Activated naive CD4-positive, alpha-beta T cell treated with anti-CD3 and anti-CD28 coated beads, Interleukin-2, amount 50 U/mL, for 16 hours (primary cell): ENCODE data around the gene CDC42.

Experiments used
- DNase-seq: peaks from one replicate; pipeline ENCODE4 v3.0.0-alpha.2; 2020

The CDC42 gene

DNA sequence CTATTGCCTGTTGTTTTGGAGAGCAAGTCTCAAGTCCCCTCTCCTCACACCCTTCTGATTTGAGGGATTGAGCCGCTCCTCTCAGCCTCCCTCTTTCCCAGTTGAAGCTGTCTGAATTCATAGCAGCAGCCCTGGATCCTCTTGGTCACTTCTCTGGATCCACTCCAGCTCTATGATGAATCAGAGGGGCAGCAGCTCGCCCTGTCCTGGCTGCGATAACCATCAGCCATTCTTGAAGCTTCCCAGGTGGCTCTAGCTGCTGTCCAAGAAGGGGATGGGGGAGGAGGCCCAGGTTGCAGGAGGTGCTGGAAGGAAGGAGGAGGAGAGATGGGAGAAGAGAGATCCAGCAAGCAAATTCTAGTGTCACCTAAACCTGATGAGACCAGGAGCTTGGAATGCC is 59.1 kb downstream of the CDC42 start:
- no peak for DNase-seq

DNA sequence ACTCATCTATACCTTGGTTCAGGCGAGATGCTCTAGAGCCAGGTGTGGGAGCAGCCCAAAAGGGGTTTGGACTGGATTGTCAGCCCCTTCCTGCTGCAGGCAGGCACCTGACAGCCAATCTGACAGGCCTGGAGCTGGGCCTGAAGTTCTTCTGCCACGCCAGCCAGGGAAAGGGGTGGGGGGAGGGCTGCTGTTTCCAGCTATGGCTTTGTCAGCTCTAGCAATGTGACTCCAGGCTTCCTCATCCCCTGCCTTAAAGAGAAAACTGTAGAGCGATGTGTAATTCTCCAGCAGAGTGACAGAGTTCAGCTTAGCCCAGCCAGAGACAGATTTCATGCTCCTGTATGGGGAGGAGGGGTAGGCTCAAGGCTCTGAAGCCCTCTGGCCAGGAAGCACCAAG is 60.0 kb downstream of the CDC42 start:
- no peak for DNase-seq

DNA sequence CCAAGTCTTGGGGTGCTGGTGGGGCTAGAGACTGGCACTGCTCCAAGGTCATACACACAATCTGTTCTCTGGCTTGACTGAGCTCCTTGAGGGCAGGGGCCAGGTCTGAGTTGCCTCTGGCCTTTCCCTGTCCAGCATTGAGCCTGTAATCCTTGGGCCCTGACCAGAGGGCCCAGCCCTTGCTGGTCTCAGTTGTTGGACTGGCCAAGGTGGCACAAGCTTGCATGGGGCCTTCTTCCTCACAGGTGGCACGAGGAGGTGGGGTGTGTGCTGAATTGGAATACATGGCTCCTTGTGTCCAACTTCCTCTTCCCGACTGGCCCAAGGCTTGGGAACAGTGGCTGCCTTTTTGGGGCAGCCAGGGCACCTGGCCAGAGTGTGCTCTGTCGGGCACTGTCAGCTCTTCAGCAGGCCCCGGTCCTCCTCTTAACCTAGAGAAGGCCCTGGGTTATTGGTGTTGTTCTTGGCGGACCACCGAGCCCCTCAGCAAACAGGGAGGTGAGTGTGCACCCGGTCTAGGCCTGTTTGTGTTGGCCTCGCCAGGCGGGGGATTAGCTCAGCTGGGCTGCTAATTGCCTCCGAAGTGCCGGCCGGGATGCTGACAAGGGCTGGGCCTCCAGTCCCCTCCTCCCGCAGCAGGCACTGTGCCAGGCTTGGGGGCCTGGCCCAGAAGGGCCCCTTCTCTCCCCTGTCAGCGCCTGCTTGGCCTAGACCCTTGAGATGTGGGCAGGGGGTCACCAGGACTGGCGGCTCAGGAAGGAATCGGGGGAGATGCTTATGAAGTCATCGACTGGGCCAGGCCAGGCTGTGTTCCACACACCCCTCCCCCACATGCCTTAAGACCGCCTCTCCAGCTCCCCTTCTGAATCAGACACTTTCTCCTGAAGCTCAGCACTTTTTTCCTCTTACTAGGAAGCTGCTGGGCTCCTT is 61.8 kb downstream of the CDC42 start:
- no peak for DNase-seq

DNA sequence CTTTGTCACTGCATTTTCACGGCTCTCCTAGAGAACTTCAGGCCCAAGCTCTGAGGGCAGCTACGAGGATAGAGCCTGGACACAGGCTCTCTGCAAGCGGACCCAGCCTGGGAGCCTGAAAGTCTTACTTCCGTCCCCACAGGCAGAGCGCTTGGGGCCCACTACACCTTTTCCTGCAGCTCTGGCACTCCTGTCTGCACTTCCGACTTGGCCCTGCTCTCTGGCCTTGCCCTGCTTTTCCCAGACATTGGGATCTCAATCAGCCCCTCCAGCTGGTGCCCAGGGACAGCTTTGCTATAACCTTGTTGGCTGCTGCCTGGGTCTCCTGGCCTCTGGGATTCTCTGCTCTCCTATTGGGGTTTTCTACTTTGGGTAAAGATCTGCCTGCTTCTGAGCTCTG is 62.8 kb downstream of the CDC42 start:
- DNase-seq: no peak

DNA sequence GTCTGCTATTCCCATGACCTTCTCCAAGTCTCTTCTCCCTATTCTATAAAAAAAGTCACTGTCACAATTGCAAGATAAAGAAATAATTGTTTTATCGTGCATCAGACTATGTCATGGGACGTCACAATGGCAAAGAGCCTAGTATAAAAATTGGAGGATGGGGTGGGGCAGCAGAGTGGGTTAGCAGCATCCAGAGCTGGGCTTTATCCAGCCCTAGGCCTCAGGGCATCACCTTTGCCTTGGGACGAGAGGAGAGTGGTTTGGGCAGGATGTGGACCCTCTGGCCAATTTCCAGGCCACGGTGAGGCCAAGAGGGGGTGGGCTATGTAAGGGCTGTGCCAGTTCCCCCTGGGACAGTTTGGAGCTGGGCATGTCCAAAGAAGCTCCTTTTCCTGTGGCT is 64.7 kb downstream of the CDC42 start:
- no peak for DNase-seq

DNA sequence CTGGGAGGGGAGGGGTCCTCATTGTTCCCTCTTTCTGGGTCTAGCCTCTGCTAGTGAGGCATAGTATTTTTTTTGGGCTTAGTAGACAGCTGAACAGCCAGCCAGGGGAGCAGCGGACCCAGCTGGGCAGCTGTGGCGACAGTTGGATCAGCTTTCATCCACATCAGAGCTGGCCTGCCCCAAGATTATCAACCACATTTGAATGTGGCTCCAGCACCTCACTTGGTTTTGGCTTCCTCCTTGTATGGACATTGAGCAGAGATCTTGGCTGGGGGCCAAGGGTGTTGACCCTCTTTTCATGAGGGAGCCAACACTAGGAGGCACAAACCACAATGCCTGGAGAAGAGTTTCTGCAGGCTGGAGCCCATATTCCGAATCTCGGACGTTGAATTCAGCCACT is 65.3 kb downstream of the CDC42 start:
- no peak for DNase-seq

DNA sequence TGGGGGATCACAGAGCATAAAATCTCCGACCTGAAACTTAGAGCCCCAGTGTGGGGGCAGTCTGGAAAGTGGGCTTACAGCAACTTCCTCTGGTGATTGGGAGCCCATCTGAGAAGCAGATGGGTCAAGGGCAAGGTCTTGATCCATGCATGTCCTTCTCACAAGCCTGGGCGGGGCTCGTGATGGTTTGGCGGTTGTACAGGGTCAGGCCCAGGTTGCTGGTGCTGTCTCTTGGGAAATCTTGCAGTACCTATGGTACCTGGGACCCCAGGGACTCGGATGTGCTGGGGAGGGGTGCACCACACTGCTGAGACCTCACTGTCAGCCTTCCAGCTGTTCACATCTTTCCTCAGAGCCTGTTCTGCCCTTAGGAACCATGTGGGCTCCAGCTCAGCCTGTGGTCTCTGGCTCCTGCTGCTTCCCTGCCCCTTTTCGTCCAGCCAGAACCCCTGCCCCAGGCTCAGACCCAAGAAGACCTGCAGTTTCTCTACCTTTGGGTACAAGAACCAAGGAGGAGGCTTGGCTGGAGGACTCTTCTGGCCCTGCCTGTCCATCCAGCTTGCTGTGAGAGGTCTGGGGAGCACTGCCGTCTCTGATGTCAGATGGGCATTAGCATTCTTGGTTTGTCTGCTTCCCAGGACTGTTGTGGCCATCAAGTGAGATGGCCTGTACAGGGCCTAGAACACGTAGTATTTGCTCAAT is 65.9 kb downstream of the CDC42 start:
- DNase-seq: no peak

GRCh38 chr1:22119626-22120468 is 67.3 kb downstream of the CDC42 start:
- no peak for DNase-seq

DNA sequence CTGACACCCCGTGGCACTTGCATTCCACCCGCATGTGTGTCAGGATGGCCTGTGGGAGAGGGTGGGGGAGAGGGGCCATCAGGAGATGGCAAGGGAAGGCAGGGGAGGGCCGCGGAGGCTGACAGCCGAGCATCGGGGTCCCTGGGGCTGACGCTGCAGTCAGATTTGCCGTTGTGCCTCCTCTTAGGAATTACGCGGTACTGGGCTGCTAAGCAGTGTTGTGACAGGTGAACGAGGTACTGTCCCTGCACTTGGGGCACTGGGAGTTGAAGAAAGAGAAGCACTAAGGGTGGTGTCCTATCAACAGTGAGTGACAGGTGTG is 67.9 kb downstream of the CDC42 start:
- no peak for DNase-seq

DNA sequence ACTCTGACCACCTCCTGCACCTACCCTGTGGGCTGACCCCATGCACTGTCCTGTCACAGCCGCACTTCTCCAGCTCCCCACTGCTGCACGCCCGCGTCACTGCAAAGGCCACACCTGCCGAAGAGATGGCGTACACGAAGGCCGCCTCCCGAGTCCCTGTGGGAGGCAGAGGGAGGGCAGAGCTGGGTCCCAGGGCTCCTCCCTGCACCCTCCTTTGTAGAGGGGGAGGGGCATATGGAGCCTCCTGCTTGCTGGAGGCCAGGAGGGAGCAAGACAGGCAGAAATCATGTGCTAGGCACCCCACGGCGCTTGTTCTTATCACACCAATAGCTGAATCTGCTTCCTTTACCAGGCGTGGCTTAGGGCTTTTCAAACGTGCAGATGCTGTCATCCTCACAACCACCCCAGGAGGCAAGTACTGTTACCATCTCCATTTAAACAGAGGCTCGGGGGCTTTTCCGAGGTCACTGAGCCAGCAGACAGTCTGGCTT is 69.0 kb downstream of the CDC42 start:
- DNase-seq: no peak

- DNase-seq: no peak
Observed at GRCh38 chr1:22122273-22123070, 70.0 kb downstream of the CDC42 start.

DNA sequence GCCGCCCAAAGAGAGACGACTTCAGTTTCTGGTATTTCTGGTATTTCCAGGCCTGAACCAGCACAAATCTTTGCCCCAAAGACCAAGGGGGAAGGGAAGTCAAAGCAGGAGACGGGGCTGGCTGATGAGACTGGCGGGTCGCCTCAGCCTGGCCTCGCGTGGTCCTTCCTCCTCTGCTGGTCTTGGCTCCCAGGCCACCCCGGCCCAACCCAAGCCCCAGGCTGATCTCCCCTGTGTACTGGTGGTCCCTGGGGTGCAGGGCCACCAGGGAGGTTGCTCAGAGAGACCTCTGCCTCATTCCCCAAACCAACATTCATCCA is 70.5 kb downstream of the CDC42 start:
- no peak for DNase-seq

DNA sequence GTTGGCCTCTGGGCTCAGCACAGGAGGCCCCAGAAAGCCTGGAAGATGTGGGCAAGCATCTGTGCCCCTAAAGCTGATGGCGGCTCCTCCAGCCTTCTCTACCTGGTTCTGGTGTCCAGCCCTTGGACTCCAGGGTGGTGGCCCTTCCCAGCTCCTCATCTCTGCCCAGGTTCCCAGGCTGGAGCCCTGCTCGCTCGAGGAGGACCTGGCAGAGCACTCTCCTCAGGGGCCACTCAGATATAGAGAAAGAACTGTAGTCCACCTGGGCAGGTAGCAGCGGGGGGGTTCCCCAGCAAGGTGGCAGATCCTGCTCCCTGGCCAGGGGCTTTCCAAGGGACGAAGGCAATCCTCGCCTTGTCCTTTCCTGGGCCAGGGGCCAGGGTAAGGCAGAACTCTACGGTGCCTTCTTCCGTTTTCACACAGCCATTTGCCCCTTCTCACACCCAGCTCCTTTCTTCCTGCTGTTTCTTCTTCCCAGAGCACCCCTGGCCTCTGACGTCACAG is 71.4 kb downstream of the CDC42 start:
- no peak for DNase-seq

DNA sequence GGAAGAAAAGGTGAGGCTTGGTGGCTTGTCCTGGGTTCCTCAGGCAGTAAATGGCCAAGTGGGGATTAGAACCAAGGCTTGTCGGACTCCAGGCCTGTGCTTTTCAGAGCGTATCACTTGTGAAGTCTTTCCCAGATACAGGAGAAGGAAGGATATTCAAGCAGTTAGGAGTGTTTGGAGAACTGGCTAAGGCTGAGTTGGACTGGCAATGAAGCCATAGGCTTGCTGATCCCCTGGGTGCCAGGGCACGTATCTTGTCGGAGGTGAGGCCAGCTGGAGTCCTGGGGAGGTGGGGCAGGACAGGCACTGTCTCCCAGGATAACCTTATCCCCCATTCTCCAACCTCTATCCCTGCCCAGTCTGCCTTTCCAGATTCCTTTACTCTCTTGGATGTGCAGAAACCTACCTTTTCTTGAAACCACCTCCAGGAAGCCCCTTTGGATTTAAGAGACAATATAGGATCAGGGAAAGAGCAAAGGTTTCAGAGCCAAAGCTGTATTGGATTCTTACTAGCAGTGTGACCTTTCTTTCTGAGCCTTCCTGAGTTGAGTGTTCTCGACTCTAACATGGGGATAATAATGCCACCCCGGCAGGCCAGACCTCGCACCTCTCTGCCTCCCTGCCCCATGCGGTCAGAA is 72.2 kb downstream of the CDC42 start:
- DNase-seq: no peak

DNA sequence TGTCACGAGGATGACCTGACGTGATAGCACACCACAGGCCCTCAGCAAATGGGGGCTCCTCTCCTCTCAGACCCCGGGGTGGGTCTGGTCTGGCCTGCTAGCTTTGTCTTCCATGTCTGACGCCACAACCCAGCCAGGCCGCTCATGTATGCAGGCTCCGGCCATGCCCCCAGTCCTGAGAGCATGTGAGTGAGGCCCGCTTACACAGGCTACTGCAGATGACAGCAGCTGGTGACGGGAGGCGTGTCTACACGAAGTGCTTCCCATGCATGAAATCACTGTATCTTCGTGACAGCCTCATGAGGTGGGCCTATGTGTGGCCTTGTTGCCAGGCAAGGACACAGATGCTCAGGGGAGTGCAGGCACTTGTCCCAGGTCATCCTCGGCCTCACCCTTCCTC is 74.0 kb downstream of the CDC42 start:
- DNase-seq: no peak

- no peak for DNase-seq
Observed at GRCh38 chr1:22127248-22127647, 74.7 kb downstream of the CDC42 start.

GRCh38 chr1:22127731-22128130 is 75.2 kb downstream of the CDC42 start:
- no peak for DNase-seq

DNA sequence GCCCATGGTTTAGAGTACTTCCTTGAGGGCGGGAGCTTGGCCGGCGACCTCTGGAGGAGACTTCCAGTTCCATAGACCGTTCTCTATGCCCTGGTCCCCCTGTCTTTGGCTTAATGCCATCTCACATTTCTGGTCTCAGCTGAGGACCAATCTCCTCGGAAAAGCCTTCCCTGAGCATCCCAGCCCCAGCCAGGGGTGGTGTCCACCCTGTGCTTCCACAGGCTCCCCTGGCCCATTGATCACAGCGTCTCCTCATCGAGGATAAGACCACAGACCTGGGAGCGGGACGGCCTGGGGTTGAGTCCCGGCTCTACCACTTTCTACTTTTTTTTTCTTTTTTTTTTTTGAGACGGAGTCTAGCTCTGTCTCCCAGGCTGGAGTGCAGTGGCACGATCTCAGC is 75.9 kb downstream of the CDC42 start:
- no peak for DNase-seq

DNA sequence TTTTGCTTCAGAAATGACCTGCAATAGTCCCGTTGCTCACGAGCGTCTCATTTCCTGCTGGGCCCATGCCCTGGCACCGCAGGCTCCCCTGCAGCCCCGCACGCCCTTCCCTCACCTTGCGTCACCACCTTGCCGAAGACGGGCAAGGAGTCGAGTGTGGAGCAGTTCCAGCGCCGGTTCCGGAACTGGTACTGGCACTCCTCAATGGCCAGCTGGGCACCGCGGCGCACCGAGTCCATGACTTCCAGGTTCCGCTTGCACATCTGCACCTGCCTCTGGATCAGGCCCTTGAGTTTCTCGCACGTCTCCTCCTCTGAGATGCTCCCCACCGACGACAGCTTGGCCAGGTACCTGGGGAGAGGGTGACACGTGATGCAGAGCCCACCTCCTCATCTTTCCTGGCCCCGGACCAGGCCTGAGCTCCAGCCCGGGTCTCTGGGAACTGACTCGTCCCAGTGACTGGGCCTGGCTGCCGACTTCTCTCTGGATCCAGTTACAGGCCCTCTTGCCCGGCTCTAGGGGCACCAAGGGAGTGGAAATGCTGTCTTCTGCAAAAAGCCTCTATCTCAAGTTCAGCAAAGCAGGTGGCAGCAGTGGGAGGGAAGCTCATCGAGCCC is 77.1 kb downstream of the CDC42 start:
- no peak for DNase-seq

GRCh38 chr1:22131062-22131461 is 78.6 kb downstream of the CDC42 start:
- no peak for DNase-seq

DNA sequence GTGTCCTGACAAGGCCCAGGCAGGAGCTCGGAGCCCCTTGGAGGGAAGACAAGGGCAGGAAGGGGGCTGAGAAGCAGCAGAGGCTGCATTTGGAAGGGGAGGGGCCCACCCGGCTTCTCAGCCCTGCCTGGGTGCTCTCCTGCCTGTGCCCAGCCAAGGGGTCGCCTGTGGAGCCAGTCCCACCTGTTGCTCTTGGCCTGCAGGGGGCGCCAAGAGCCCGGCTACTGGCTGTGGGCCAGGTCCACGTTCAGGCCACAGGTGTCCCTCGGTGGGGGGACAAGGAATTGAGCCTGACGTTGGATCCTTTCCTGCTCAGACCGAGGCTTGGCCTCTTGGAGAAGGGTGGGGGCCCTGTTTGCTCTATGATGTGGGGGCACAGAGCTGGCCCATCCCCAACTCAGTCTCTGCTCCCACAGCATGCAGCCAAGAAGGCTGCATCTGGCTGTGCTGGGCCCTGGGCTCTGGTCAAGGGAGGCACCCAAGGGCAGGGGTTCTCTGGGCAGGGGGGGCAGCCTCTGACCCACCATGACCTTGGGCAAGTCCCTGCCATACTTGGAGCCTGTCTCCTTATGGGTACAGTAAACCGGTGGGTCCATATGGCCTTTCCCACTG is 79.5 kb downstream of the CDC42 start:
- DNase-seq: peak; percentile 60
